NCI-H748 (cell line): ENCODE results near the gene SPNS2.

Experiments
- DNase-seq: peaks from one replicate; lab custom pipeline; 2025; ENCODE audit not compliant: unreplicated experiment; lab: John Stamatoyannopoulos, UW

SPNS2 gene

GRCh38 chr17:4498461-4499397 is at the start of gene SPNS2:
Gene SPNS2, plus strand, starts transcription at chr17:4498881. Its CDS starts 167 bp downstream, at chr17:4499048.
- DNase-seq: peak; percentile 79

- no peak for DNase-seq
These were observed 48.9 kb upstream of the SPNS2 start for GRCh38 chr17:4449736-4450135.

DNA sequence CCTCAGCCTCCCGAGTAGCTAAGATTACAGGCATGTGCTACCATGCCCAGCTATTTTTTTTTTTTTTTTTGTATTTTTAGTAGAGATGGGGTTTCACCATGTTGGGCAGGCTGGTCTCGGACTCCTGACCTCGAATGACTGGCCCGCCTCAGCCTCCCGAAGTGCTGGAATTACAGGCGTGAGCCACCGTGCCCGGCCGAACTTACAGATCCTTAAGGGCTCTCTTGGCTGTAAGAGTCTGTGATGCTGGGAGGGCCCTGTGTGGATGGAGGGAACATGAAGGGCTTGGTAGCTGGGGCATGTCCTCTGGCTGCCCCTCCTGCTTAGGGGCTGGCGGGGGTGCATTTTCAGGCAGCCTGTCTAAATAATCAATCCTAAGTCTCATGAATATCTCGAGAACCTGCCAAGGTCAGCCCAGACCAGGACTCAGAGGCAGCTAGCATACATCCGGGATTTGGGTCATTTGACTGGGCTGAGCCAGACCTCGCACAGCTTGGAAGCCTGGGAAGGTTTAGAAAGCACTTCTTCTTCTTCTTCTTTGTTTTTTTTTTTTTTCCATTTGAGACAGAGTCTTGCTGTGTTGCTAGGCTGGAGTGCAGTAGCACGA is 47.9 kb upstream of the SPNS2 start:
- no peak for DNase-seq

- no peak for DNase-seq
These were observed 44.7 kb upstream of the SPNS2 start for GRCh38 chr17:4453812-4454591.

- DNase-seq: no peak
These were observed 38.0 kb upstream of the SPNS2 start for GRCh38 chr17:4460661-4461060.

- DNase-seq: no peak
These were observed 34.7 kb upstream of the SPNS2 start for GRCh38 chr17:4463818-4464476.

DNA sequence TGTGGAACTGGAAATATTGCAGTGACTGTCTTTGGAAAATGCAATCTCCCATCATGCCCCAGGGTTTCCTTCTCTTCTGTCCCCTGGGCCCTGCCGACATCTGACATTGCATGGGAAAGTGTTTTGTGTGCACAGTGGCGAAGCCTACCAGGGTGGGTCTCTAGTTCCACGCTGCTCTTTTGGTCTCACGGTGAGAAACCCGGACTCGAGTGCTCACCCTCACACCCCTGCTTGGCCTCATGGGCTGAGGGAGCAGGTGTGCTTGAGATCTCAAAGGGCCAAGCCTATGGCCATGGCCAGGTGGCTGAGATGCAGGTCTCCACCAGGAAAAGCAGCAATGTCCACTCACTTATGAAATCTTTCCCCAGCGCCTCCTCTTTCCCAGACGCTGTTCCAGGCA is 32.9 kb upstream of the SPNS2 start:
- DNase-seq: no peak

- no peak for DNase-seq
These were observed 31.4 kb upstream of the SPNS2 start for GRCh38 chr17:4467287-4467686.

- DNase-seq: no peak
These were observed 29.1 kb upstream of the SPNS2 start for GRCh38 chr17:4469552-4469951.

GRCh38 chr17:4472286-4472685 is 26.4 kb upstream of the SPNS2 start:
- no peak for DNase-seq

DNA sequence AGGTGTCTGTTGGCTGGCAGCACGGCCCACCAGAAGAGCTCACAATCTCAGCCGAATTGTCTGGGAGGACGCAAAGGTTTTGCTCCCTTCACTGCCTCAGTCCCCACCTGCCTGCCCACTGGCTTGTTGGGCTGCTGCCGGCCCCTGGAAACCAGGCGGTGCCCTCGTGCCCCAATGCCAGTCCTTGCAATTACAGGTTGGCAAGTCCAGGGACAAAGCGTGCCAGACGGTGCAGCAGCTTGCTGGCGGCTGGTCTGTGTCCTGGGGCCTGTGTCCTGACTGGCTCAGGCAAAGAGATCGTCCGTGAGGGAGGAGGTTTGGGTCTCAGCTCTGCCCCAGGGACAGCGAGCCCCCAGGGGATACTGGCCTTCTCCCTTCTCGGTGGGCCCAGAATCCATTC is 24.6 kb upstream of the SPNS2 start:
- DNase-seq: no peak

GRCh38 chr17:4475001-4475400 is 23.7 kb upstream of the SPNS2 start:
- DNase-seq: no peak

DNA sequence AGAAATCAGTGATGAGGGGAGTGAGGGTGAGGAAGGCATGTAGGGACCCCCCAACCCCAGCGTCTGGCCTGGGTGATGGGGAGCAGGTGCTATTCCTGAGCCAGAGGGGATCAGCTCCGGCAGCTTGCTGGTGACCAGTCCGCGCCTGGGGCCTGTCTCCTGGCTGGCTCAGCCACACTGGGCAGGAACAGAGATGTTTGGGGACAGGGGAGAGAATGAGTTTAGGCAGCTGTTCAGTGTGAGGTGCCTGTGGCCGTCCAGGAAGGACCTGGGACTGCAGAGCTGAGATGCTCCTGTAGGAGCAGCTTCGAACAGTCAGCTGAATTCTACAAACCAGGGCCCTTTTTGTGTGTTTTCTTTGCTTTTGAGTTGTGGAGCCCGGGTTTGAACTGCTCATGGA is 23.2 kb upstream of the SPNS2 start:
- DNase-seq: no peak

DNA sequence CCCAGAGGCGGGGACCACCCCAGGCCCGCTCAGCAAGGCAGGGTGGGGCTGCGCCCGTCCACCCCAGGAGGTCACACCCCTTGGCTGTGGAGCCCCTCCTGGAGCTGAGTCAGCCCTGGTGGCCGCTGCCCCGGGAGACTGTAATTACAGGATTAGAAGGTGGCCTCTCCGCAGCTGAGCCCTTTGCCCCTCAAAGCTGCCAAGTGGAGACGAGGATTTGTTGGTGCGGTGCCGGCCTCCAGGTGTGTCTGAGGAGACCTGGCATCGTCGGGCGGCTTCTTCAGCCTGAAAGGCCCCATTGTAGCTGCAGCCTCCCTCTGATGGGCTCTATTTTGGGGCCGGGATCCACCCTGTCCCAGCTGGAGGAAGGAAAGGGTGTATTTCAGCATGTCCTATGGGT is 22.7 kb upstream of the SPNS2 start:
- no peak for DNase-seq

DNA sequence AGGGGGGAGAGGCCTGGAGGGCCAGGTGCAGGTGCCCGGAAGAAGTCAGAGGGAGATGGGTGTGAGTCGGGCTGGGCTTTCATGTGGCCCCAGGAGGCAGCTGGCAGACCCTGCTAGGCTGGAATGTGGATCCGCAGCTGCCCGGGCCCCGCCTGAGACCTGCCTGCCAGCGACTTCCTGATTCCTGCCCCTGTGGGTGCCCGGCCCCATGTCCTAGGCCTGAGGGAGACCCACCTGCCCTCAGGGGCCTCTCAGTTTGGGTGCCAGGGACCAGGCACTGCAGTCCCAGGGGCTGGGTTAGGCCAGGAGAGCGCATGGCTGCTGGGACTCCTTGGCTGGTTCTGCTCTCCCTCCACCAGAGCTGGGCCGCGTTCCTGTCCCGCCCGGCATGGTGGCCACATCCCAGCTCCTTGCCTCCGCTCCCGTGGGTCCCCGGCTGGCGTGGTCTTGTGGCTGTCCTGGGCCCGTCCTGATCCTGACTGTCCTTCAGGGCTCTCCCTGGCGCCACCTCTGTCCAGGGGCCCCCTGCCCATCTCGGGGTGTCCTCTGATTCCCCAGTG is 22.1 kb upstream of the SPNS2 start:
- DNase-seq: no peak

GRCh38 chr17:4477255-4477791 is 21.4 kb upstream of the SPNS2 start:
- no peak for DNase-seq

- no peak for DNase-seq
These were observed 20.3 kb upstream of the SPNS2 start for GRCh38 chr17:4478318-4478830.

DNA sequence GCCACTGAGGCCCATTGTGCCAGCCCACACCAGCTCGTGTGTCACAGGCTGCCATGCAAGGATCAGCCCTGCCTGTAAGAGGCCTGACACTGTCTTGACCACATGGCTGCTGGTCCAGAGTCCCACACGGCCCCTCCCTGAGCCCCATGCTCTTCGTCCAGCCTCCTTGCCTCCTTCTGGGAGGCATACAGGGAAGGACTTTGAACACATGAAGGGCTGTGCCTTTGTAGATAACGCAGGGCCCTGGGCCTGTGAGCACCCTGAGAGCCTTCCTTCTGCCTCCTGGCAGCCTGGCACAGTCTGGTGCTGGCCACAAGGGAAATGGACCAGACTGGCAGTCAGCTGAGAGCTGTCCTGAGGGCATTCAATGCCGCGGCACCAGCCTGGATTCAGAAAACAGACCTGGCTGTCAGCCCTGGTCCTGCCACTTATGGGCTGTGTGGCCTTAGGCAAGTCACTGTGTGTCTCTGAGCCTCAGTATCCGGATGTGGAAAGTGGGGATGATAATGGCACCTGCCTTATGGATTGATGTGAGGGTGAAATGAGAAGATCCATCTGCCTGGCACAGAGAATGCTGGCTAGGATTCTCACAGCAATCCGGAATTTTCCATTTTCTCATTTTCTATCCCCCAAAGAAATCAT is 19.2 kb upstream of the SPNS2 start:
- no peak for DNase-seq

DNA sequence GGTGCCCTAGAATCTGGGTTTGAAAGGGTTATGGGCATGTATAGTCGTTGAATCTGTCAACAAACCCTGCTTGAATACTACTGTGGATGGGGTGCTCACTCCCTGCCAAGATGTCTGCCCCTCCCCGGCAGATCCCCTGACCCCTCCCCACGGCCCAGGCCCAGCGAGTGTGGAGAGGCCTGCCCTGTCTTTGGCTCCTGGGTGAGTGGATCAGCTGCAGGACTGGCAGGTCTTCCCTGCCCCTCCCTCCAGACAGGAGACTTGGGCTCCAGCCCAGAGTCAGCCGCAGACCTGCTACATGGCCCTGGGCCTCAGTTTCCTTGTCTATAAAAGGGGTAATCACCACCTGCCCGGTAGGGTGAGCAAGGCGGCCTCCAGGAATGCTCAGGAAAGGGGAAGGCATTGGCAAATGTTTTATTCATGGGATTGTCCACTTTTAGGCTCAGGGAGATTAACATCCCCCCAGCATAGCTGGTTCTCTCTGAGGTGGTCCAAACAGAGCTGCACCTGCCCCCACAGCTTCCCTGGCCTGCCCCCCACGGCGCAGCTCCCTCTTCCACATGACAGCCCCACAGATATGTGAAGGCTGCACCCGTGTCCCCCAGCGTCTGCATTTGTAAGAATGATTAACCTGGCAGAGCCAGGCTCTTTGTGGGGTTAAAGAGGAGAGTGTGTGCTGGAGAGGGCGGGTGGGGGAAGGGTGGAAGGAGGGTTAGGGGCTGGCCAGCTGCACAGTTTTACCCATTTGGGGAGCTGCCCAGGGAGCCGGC is 18.5 kb upstream of the SPNS2 start:
- DNase-seq: no peak
